Tongue (tissue), 2 donors: ENCODE results near the gene KATNB1. TPM values are rescaled to one million over a fixed set of nuclear protein-coding genes. Genes with fewer than 3 reads are reported as not detected.
A peak's percentile ranks its signal among the peaks of the same experiment; 100 is the strongest.

Experiments
- DNase-seq: peaks from one replicate; pipeline ENCODE4 v3.0.0-alpha.2; 2015
- total RNA-seq: library from RNA; depleted of rRNA; stranded (reverse); fragments of >200 nt; gene quantifications from one replicate; pipeline ENCODE4 v1.2.3, GENCODE V29; 2014

The KATNB1 gene
- total RNA-seq, result 27.6 TPM

GRCh38 chr16:57735755-57736418 lies at the start of gene KATNB1:
KATNB1 (plus strand) TSS chr16:57735770; CDS start chr16:57737244, 1,474 bp downstream.
- peak; percentile 48 for DNase-seq

- no peak for DNase-seq
These were observed 49.0 kb upstream of the KATNB1 start for GRCh38 chr16:57686577-57686976.

GRCh38 chr16:57687363-57687929 lies 48.1 kb upstream of the KATNB1 start:
- DNase-seq, result no peak

- no peak for DNase-seq
These were observed 47.0 kb upstream of the KATNB1 start for GRCh38 chr16:57688487-57688986.

GRCh38 chr16:57688987-57689761 lies 46.4 kb upstream of the KATNB1 start:
- DNase-seq, result no peak

- DNase-seq, result peak; percentile 74
These were observed 45.6 kb upstream of the KATNB1 start for GRCh38 chr16:57689762-57690558.

GRCh38 chr16:57690782-57691471 lies 44.6 kb upstream of the KATNB1 start:
- DNase-seq, result no peak

GRCh38 chr16:57692636-57693035 lies 42.9 kb upstream of the KATNB1 start:
- no peak for DNase-seq

- no peak for DNase-seq
These were observed 42.0 kb upstream of the KATNB1 start for GRCh38 chr16:57693550-57693949.

GRCh38 chr16:57694231-57694724 lies 41.3 kb upstream of the KATNB1 start:
- DNase-seq, result no peak

- DNase-seq, result peak; percentile 58
These were observed 40.6 kb upstream of the KATNB1 start, which contains the start of gene DRC7 for GRCh38 chr16:57694725-57695679. DRC7 (plus strand) TSS chr16:57694806; CDS start chr16:57697950, 3,144 bp downstream.

- no peak for DNase-seq
These were observed 39.9 kb upstream of the KATNB1 start for GRCh38 chr16:57695680-57696069.

GRCh38 chr16:57696240-57696639 lies 39.3 kb upstream of the KATNB1 start:
- DNase-seq, result no peak

GRCh38 chr16:57697896-57698537 lies 37.6 kb upstream of the KATNB1 start:
- DNase-seq, result no peak

GRCh38 chr16:57698812-57699405 lies 36.7 kb upstream of the KATNB1 start:
- no peak for DNase-seq

- DNase-seq, result no peak
These were observed 36.1 kb upstream of the KATNB1 start for GRCh38 chr16:57699481-57699880.

GRCh38 chr16:57699899-57700298 lies 35.7 kb upstream of the KATNB1 start:
- DNase-seq, result no peak

- DNase-seq, result no peak
These were observed 34.6 kb upstream of the KATNB1 start for GRCh38 chr16:57700781-57701551.
